ENCODE data around the gene TIPRL. TPM values are rescaled to one million over a fixed set of nuclear protein-coding genes. Genes with fewer than 3 reads are reported as not detected.

The TIPRL gene
- total and polyA plus RNA-seq, 9 of the 15 experiments (the other 6 are each of a cell fraction or from before 2014, with no cell fraction given): 41.4 to 90.2 (median 69.9) TPM

DNA sequence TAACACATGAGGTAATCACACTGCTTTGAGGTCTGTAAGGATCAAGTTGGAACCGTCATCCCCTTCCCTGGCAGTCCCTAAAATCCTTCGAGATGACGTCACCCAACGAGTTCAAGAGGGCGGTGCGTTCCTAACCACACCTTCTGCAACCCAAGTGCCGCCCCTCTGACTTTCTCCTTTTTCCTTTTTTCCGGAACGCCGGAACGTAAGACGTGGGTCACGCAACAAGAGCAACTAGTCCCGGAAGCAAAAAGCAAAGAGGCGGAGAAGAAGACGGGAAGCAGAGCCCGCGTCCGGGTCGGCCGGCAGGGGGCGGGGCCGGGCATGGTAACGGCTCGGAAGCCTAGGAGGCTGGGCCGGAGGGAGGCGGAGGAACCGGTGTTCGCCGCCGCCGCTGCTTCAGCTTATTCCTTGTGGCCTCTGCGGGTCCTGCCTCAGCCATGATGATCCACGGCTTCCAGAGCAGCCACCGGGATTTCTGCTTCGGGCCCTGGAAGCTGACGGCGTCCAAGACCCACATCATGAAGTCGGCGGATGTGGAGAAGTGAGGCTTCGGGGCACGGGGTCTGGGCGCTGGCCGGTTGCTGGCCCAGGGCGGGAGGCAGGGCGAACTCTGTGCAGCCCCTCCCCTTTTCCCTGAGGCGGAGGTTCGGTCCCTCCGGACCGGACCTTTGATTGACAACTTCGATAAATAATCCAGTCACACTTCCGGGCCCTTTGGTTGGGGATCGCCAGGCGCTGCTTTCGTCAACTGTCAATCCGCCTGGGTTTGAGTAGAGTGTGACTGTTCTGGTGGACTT is at the start of gene TIPRL (continued):
- no peak for TF ChIP-seq MGA (IDR thresholded peaks at IDR 0.05)
- TF ChIP-seq ZFP91 (CRISPR knock-in tag; IDR thresholded peaks at IDR 0.05): no peak
- TF ChIP-seq RBM22 (IDR thresholded peaks at IDR 0.05; ENCODE audit: low read depth, low read length, poor library complexity, severe bottlenecking): peak; percentile 33
- TF ChIP-seq ZNF77 (CRISPR knock-in tag; IDR thresholded peaks at IDR 0.05): no peak
- peak; percentile 100 for TF ChIP-seq JUN (IDR thresholded peaks at IDR 0.05; ENCODE audit: borderline replicate concordance, low read depth, low read length)
- peak; percentile 56; the same call in 1 of the 2 replicates for TF ChIP-seq JUN (CRISPR knock-in tag; IDR thresholded peaks at IDR 0.05; ENCODE audit: borderline replicate concordance)
- no peak for TF ChIP-seq MCM7 (IDR thresholded peaks at IDR 0.05)
- TF ChIP-seq KDM2B (CRISPR knock-in tag; IDR thresholded peaks at IDR 0.05): no peak
- peak in 1 of 2 experiments; percentile 20; a peak in 3 of 4 replicates for TF ChIP-seq HDAC1 (IDR thresholded peaks at IDR 0.05)
- no peak for TF ChIP-seq ZNF121 (CRISPR knock-in tag; conservative IDR thresholded peaks at IDR 0.05)
- peak; percentile 94 for TF ChIP-seq SP1 (CRISPR knock-in tag; IDR thresholded peaks at IDR 0.05)
- no peak for TF ChIP-seq SMAD3 (CRISPR knock-in tag; conservative IDR thresholded peaks at IDR 0.05)
- no peak for TF ChIP-seq ZNF408 (CRISPR knock-in tag; IDR thresholded peaks at IDR 0.05; ENCODE audit: low read depth)
- TF ChIP-seq EZH2 (IDR thresholded peaks at IDR 0.05; ENCODE audit: borderline replicate concordance, low read depth, low read length): no peak
- peak; percentile 95 for TF ChIP-seq MEIS2 (IDR thresholded peaks at IDR 0.05; ENCODE audit: partially characterized antibody)
- TF ChIP-seq ELF4 (CRISPR knock-in tag; IDR thresholded peaks at IDR 0.05): peak; percentile 39; the same call in 1 of the 2 replicates
